Measurements from ENCODE around the gene SLC9A1. TPM values are rescaled to one million over a fixed set of nuclear protein-coding genes. Genes with fewer than 3 reads are reported as not detected.

SLC9A1 gene
- total RNA-seq, 1 donor from 2014 or later, result 28.8 TPM

DNA sequence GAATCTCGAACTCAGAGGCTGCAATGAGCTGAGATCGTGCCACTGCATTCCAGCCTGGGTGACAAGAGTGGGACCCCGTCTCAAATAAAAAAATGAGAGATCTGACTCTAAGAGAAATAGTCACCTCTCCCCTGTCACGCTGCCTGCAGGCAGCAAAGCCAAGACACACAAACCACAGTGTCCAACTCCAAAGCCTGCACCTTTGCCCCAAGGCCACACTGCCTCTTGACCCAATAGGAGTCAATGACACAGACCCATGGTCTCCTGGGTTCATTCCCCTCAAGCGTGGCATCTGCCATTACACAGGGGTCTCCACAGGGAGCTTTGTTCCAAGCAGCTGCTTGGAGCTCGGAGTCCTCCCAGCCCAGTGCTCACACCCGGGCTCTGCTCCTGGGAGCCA, 46.3 kb downstream of the SLC9A1 start:
- H3K9me3 Mint-ChIP-seq, result no peaks in the 10 kb centered on the region
- peaks cover 4% of the 10 kb centered on the region for H3K36me3 Mint-ChIP-seq
- no peak overlapping the region for H3K4me3 Mint-ChIP-seq
- no peak for DNase-seq (ENCODE audit: extremely low spot score, unreplicated experiment)
- peaks cover 5% of the 10 kb centered on the region for H3K4me1 Mint-ChIP-seq (ENCODE audit: unreplicated experiment)
- no peak overlapping the region for H3K27ac Mint-ChIP-seq
- TF ChIP-seq, protein P1, sequence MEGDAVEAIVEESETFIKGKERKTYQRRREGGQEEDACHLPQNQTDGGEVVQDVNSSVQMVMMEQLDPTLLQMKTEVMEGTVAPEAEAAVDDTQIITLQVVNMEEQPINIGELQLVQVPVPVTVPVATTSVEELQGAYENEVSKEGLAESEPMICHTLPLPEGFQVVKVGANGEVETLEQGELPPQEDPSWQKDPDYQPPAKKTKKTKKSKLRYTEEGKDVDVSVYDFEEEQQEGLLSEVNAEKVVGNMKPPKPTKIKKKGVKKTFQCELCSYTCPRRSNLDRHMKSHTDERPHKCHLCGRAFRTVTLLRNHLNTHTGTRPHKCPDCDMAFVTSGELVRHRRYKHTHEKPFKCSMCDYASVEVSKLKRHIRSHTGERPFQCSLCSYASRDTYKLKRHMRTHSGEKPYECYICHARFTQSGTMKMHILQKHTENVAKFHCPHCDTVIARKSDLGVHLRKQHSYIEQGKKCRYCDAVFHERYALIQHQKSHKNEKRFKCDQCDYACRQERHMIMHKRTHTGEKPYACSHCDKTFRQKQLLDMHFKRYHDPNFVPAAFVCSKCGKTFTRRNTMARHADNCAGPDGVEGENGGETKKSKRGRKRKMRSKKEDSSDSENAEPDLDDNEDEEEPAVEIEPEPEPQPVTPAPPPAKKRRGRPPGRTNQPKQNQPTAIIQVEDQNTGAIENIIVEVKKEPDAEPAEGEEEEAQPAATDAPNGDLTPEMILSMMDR (conservative IDR thresholded peaks at IDR 0.05), result no peak
- H3K27me3 Mint-ChIP-seq, result no peaks in the 10 kb centered on the region

DNA sequence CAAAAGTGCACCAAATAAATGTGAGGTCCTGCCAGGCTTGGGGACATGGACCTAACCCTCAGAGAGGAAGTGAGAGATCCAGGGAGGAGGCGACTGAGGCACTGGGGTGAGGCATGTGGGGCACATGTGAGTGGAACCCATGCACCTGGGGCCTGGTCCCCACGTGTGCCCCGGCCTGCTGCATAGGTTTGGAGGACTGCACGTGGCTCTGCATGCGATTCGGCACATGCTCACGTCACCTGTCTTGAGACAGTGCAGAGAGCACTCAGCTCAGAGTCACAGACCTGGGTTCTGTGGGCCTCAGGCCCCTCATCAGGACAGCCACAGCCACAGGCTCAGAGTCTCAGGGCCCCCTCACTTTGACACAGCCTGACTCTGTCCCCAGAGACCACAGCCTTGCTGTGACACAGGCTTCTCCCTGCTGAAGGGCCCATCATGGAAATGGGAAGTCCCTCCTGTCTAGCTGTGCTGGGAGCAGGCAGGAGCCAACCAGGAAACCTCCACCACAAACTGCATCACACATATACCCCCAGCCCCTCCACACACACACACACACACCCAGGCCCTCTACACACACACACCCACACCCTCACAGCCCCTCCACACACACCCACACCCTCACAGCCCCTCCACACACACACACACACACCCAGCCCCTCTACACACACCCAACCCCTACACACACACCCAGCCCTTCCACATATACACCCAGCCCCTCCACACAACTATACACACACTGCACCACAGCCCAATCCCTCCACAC, 48.2 kb downstream of the SLC9A1 start:
- no peak overlapping the region for H3K4me3 Mint-ChIP-seq
- H3K27me3 Mint-ChIP-seq, result no peaks in the 10 kb centered on the region
- no peaks in the 10 kb centered on the region for H3K9me3 Mint-ChIP-seq
- DNase-seq (ENCODE audit: extremely low spot score, unreplicated experiment), result no peak
- peaks cover 5% of the 10 kb centered on the region for H3K4me1 Mint-ChIP-seq (ENCODE audit: unreplicated experiment)
- peaks cover 4% of the 10 kb centered on the region for H3K36me3 Mint-ChIP-seq
- TF ChIP-seq, protein P1 (conservative IDR thresholded peaks at IDR 0.05), result no peak
- no peak overlapping the region for H3K27ac Mint-ChIP-seq

DNA sequence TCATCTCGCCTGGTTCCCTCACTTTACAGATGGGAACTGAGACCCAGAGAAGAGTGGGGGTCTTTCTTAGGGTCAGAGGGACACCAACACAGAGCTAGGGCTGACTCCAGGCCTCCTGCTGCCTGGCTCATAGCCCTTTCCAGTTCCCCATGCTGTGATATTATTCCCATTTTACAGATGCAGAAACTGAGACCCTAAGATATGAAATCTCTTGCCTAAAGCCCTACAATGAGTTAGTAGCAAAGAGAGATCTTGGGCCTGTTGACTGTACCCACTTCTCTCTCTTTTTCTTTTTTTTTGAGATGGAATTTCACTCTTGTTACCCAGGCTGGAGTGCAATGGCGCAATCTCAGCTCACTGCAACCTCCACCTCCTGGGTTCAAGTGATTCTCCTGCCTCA, 49.9 kb downstream of the SLC9A1 start:
- H3K9me3 Mint-ChIP-seq, result no peaks in the 10 kb centered on the region
- no peak for DNase-seq (ENCODE audit: extremely low spot score, unreplicated experiment)
- peaks cover 4% of the 10 kb centered on the region for H3K36me3 Mint-ChIP-seq
- H3K27me3 Mint-ChIP-seq, result no peaks in the 10 kb centered on the region
- TF ChIP-seq, protein P1 (conservative IDR thresholded peaks at IDR 0.05), result no peak
- no peak overlapping the region for H3K27ac Mint-ChIP-seq
- peaks cover 5% of the 10 kb centered on the region for H3K4me1 Mint-ChIP-seq (ENCODE audit: unreplicated experiment)
- no peak overlapping the region for H3K4me3 Mint-ChIP-seq

DNA sequence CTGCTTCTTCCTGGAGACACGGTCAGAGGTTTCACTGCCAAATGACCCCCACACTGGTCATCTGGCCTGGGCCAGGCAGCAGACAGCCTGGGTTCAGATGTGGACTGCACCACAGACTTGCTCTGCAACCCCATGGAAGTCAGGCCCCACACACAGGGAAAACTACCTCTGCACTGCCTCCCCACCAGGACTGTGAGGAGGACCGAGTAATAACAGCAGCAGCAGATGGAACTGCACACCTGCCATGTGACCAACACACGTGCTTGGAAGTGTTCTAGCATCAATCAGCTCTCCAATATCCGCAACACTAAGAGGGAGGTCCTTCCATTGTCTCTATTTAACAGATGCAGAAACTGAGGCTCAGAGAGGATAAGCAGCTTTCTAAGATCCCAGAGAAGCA, 51.4 kb downstream of the SLC9A1 start:
- no peaks in the 10 kb centered on the region for H3K27me3 Mint-ChIP-seq
- peaks cover 4% of the 10 kb centered on the region for H3K36me3 Mint-ChIP-seq
- H3K27ac Mint-ChIP-seq, result no peak overlapping the region
- DNase-seq (ENCODE audit: extremely low spot score, unreplicated experiment), result no peak
- H3K4me3 Mint-ChIP-seq, result no peak overlapping the region
- TF ChIP-seq, protein P1 (conservative IDR thresholded peaks at IDR 0.05), result no peak
- H3K9me3 Mint-ChIP-seq, result no peaks in the 10 kb centered on the region
- peaks cover 18% of the 10 kb centered on the region for H3K4me1 Mint-ChIP-seq (ENCODE audit: unreplicated experiment)

DNA sequence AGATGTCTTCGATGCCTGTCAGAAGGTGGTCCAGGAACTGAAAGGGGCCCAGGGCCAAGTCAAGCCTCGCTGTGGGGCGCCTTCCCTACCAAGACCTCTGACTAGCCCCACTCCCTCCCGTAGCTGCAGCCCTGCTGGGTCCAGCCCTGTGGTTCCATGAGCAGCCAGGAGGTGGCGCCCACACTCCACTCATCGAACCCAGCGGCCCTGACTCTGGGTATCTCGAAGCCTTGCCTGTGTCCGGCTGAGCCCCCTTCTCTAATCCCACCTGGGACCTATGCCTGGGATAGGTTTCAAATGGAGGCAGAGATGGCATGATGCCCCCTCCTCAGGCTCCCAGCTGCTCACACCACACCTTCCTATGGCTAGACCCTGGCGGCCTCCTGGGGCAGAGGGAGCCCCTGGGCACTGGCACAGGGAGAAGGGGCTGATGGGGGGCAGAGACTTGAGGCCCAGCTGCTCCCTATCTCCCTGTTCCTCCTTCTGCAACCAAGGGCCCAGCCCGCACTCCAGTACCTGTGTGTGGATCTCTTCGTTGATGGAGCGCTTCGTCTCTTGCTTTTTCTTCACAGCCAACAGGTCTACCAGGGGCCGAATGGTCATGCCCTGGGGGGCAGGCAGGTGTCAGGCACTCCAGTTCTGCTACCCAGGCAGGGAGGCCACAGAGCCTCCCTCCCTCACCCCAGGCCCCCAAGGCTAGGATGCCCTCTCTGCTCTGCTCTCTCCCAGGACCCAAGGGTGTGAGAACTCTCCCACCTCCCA, 52.0 kb downstream of the SLC9A1 start:
- TF ChIP-seq, protein P1 (conservative IDR thresholded peaks at IDR 0.05), result peak; percentile 97
- no peaks in the 10 kb centered on the region for H3K27me3 Mint-ChIP-seq
- no peaks in the 10 kb centered on the region for H3K9me3 Mint-ChIP-seq
- peaks cover 4% of the 10 kb centered on the region for H3K36me3 Mint-ChIP-seq
- no peak overlapping the region for H3K27ac Mint-ChIP-seq
- H3K4me1 Mint-ChIP-seq (ENCODE audit: unreplicated experiment), result peaks cover 22% of the 10 kb centered on the region
- DNase-seq (ENCODE audit: extremely low spot score, unreplicated experiment), result peak; percentile 92
- peak overlapping the region; percentile 20 for H3K4me3 Mint-ChIP-seq
